ENCODE measurements around the gene TMEM239.

GRCh38 chr20:2820896-2821869 lies 5.0 kb downstream of the TMEM239 start:
- no peak for TF ChIP-seq GABPA (IDR thresholded peaks at IDR 0.05; ENCODE audit: low read depth)
- no peak for TF ChIP-seq POLR2AphosphoS5 (IDR thresholded peaks at IDR 0.05; ENCODE audit: low read depth, low read length)
- no peak for TF ChIP-seq NFIC (IDR thresholded peaks at IDR 0.05; ENCODE audit: borderline replicate concordance)
- TF ChIP-seq YY1 (IDR thresholded peaks at IDR 0.05; ENCODE audit: low read depth) = no peak
- TF ChIP-seq, protein P1, sequence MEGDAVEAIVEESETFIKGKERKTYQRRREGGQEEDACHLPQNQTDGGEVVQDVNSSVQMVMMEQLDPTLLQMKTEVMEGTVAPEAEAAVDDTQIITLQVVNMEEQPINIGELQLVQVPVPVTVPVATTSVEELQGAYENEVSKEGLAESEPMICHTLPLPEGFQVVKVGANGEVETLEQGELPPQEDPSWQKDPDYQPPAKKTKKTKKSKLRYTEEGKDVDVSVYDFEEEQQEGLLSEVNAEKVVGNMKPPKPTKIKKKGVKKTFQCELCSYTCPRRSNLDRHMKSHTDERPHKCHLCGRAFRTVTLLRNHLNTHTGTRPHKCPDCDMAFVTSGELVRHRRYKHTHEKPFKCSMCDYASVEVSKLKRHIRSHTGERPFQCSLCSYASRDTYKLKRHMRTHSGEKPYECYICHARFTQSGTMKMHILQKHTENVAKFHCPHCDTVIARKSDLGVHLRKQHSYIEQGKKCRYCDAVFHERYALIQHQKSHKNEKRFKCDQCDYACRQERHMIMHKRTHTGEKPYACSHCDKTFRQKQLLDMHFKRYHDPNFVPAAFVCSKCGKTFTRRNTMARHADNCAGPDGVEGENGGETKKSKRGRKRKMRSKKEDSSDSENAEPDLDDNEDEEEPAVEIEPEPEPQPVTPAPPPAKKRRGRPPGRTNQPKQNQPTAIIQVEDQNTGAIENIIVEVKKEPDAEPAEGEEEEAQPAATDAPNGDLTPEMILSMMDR (IDR thresholded peaks at IDR 0.05) = no peak
- TF ChIP-seq REST (IDR thresholded peaks at IDR 0.05; ENCODE audit: low read depth, low read length) = no peak
- no peak for TF ChIP-seq TEAD4 (IDR thresholded peaks at IDR 0.05; ENCODE audit: borderline replicate concordance, insufficient read depth)
- no peak for TF ChIP-seq FOSL2 (IDR thresholded peaks at IDR 0.05; ENCODE audit: borderline replicate concordance, low read depth)
